ENCODE results near the gene CDR2L. TPM values are rescaled to one million over a fixed set of nuclear protein-coding genes. Genes with fewer than 3 reads are reported as not detected.

The CDR2L gene
- total RNA-seq, 1 experiment from 2014 or later, result 39.4 TPM

- Mint-ChIP-seq H3K27ac (ENCODE audit: unreplicated experiment) (peak overlapping the region; percentile 74), H3K27me3 (ENCODE audit: unreplicated experiment) (no peaks in the 10 kb centered on the region), H3K9me3 (ENCODE audit: low read depth, unreplicated experiment) (no peaks in the 10 kb centered on the region), H3K36me3 (ENCODE audit: insufficient read depth, unreplicated experiment) (peaks cover 47% of the 10 kb centered on the region), H3K4me1 (ENCODE audit: low read depth, unreplicated experiment) (peaks cover 40% of the 10 kb centered on the region), H3K4me3 (ENCODE audit: low read depth, unreplicated experiment) (peak overlapping the region; percentile 97)
- no TSS peak for BruUV-seq (replicated peaks)
- intact Hi-C loops (cut with micrococcal nuclease; ENCODE audit: unreplicated experiment), result loop anchor here (5.0 kb wide), 1 partner anchor 49 kb away; no protein-coding TSS in a partner anchor
- DNase-seq, result peak; percentile 13
- CTCF ChIA-PET, result interaction anchor here (0.6 to 3.9 kb wide), 15 partner anchors 16 to 160 kb away, joined by 3 to 38 read pairs (median 4); partner anchors contain the start of genes ARMC7, CDR2L and HID1
- TF ChIP-seq, protein P1, sequence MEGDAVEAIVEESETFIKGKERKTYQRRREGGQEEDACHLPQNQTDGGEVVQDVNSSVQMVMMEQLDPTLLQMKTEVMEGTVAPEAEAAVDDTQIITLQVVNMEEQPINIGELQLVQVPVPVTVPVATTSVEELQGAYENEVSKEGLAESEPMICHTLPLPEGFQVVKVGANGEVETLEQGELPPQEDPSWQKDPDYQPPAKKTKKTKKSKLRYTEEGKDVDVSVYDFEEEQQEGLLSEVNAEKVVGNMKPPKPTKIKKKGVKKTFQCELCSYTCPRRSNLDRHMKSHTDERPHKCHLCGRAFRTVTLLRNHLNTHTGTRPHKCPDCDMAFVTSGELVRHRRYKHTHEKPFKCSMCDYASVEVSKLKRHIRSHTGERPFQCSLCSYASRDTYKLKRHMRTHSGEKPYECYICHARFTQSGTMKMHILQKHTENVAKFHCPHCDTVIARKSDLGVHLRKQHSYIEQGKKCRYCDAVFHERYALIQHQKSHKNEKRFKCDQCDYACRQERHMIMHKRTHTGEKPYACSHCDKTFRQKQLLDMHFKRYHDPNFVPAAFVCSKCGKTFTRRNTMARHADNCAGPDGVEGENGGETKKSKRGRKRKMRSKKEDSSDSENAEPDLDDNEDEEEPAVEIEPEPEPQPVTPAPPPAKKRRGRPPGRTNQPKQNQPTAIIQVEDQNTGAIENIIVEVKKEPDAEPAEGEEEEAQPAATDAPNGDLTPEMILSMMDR (IDR thresholded peaks at IDR 0.05; ENCODE audit: unreplicated experiment), result no peak
These were observed 24.1 kb downstream of the CDR2L start for GRCh38 chr17:75011401-75012095.

DNA sequence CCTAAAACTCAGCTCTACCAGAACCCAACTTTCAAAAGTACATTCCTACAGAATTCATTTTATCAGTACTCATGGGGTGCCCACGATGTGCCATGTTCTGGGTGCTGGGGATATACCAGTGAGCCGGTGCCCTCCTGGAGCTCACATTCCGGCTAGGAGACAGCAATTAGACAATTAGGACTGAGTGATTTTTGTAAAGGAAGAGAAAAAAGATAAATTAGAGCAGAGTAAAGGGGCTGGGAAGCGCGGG, 24.6 kb downstream of the CDR2L start:
- Mint-ChIP-seq H3K27me3 (ENCODE audit: unreplicated experiment) (no peaks in the 10 kb centered on the region), H3K27ac (ENCODE audit: unreplicated experiment) (peak overlapping the region; percentile 74), H3K9me3 (ENCODE audit: low read depth, unreplicated experiment) (no peaks in the 10 kb centered on the region), H3K4me3 (ENCODE audit: low read depth, unreplicated experiment) (peak overlapping the region; percentile 97), H3K4me1 (ENCODE audit: low read depth, unreplicated experiment) (peaks cover 40% of the 10 kb centered on the region), H3K36me3 (ENCODE audit: insufficient read depth, unreplicated experiment) (peaks cover 42% of the 10 kb centered on the region)
- TF ChIP-seq, protein P1 (IDR thresholded peaks at IDR 0.05; ENCODE audit: unreplicated experiment), result no peak
- intact Hi-C loops (cut with micrococcal nuclease; ENCODE audit: unreplicated experiment), result loop anchor here (5.0 kb wide), 1 partner anchor 50 kb away; no protein-coding TSS in a partner anchor
- TSS peak; percentile 69 for BruUV-seq (replicated peaks)
- CTCF ChIA-PET, result interaction anchor here (0.8 to 3.9 kb wide), 14 partner anchors 13 to 160 kb away, joined by 3 to 38 read pairs (median 4); partner anchors contain the start of genes ARMC7, CDR2L and HID1
- no peak for DNase-seq

GRCh38 chr17:75012346-75013091, 25.1 kb downstream of the CDR2L start, which contains the start of gene MRPL58:
Gene MRPL58 (plus strand): TSS chr17:75012670. CDS start chr17:75012687, 17 bp downstream.
- H3K9me3 Mint-ChIP-seq (ENCODE audit: low read depth, unreplicated experiment), result no peaks in the 10 kb centered on the region
- peak within 1 kb of the TSS; percentile 97 for H3K4me3 Mint-ChIP-seq (ENCODE audit: low read depth, unreplicated experiment)
- intact Hi-C loops (cut with micrococcal nuclease; ENCODE audit: unreplicated experiment), result loop anchor here (5.0 kb wide), 1 partner anchor 50 kb away; no protein-coding TSS in a partner anchor
- H3K4me1 Mint-ChIP-seq (ENCODE audit: low read depth, unreplicated experiment), result peaks cover 40% of the 10 kb centered on the region
- TF ChIP-seq, protein P1 (IDR thresholded peaks at IDR 0.05; ENCODE audit: unreplicated experiment), result peak; percentile 64
- BruUV-seq (replicated peaks), result no TSS peak
- H3K27me3 Mint-ChIP-seq (ENCODE audit: unreplicated experiment), result no peaks in the 10 kb centered on the region
- peak; percentile 91 for DNase-seq
- CTCF ChIA-PET, result interaction anchor here (0.7 to 3.9 kb wide), 17 partner anchors 13 to 277 kb away, joined by 3 to 38 read pairs (median 4); partner anchors contain the start of genes ARMC7, CDR2L and HID1
- H3K27ac Mint-ChIP-seq (ENCODE audit: unreplicated experiment), result peak within 1 kb of the TSS; percentile 74
- H3K36me3 Mint-ChIP-seq (ENCODE audit: insufficient read depth, unreplicated experiment), result peaks cover 42% of the 10 kb centered on the region

- DNase-seq, result no peak
- TSS peak; percentile 81 for BruUV-seq (replicated peaks)
- peaks cover 42% of the 10 kb centered on the region for H3K36me3 Mint-ChIP-seq (ENCODE audit: insufficient read depth, unreplicated experiment)
- H3K4me1 Mint-ChIP-seq (ENCODE audit: low read depth, unreplicated experiment), result peaks cover 40% of the 10 kb centered on the region
- peak overlapping the region; percentile 97 for H3K4me3 Mint-ChIP-seq (ENCODE audit: low read depth, unreplicated experiment)
- TF ChIP-seq, protein P1 (IDR thresholded peaks at IDR 0.05; ENCODE audit: unreplicated experiment), result no peak
- H3K27me3 Mint-ChIP-seq (ENCODE audit: unreplicated experiment), result no peaks in the 10 kb centered on the region
- CTCF ChIA-PET, result interaction anchor here (0.7 to 3.9 kb wide), 15 partner anchors 14 to 277 kb away, joined by 3 to 38 read pairs (median 4); partner anchors contain the start of genes ARMC7, CDR2L and HID1
- peak overlapping the region; percentile 74 for H3K27ac Mint-ChIP-seq (ENCODE audit: unreplicated experiment)
- intact Hi-C loops (cut with micrococcal nuclease; ENCODE audit: unreplicated experiment), result loop anchor here (5.0 kb wide), 1 partner anchor 51 kb away; no protein-coding TSS in a partner anchor
- H3K9me3 Mint-ChIP-seq (ENCODE audit: low read depth, unreplicated experiment), result no peaks in the 10 kb centered on the region
These were observed 25.7 kb downstream of the CDR2L start for GRCh38 chr17:75013092-75013559.
